Heart left ventricle (tissue), 13 donors: ENCODE results near the gene VSTM2L.
"Not testable (repeated sequence)": the region's sequence is repeated elsewhere in the genome, so short reads cannot be mapped to it uniquely, and the experiment has no call there.

Experiments used
- CTCF ChIP-seq, 12 donors: fragments of 200-600 bp; sonication (generic) in 4 of 12; IDR thresholded peaks; one replicate each; pipeline versions ENCODE4 v1.5.0 to v1.8.0; 2018 to 2022; ENCODE audit warnings: antibody characterized with exemption in 12 of 12, mild to moderate bottlenecking in 5 of 12
- POLR2A ChIP-seq, 2 donors: fragments of 450-650 bp; IDR thresholded peaks; one replicate each; pipeline ENCODE4 v1.6.1; 2017; ENCODE audit warnings: antibody characterized with exemption in 2 of 2, mild to moderate bottlenecking in 2 of 2, moderate library complexity in 2 of 2
- donor health status: ischemic (EF 13 %, LVEDD 7.1; RV severe dilation, severe dysfunction).
- donor health status: DM: no; HTN: yes; CAD: no.
- donor health status: DM: no; HTN: no; CAD: no.
- donor health status: ischemic (EF 25% LVEDD 6.9; RV normal size, moderate dysfunction).
- donor health status: ischemic (EF 25% LVEDD 5.7; RV mildly dilated, moderate dysfunction).
- donor health status: ischemic (EF 35%, LVEDD 5.7; RV mildly dilated, moderate dysfunction).
- donor health status: nonischemic (EF 11% LVEDD 7.7; RV severe dilation, severe dysfunction).
- donor health status: DM: yes; HTN: yes; CAD: no.
- donor health status: PGD.
- donor health status: ischemic (EF 29% LVEDD 5.4; RV normal size, mild dysfunction).
- donor health status: nonischemic (EF 23%, LVEDD 6.1; RV moderate dilation, normal function).

- not testable (repeated sequence) for TF ChIP-seq CTCF, POLR2A (IDR thresholded peaks at IDR 0.05)
These were observed 46.9 kb upstream of the VSTM2L start for GRCh38 chr20:37856034-37856433.
